Astrocyte (in vitro differentiated cells and primary cell): ENCODE measurements around the gene DLG3. TPM values are rescaled to one million over a fixed set of nuclear protein-coding genes. Genes with fewer than 3 reads are reported as not detected.

Source experiments
- DNase-seq: peaks from one replicate; pipeline ENCODE4 v3.0.0-alpha.2; 2010; ENCODE audit warnings: low read depth
- FAIRE-seq: peaks from 2 replicates; lab custom pipeline; 2011; peaks lifted over from hg19 to GRCh38; lab: Jason Lieb, UNC
- H2AFZ ChIP-seq: 2 replicates; pipeline ENCODE4 v1.6.0; 2012; ENCODE audit warnings: low read depth, low read length, inconsistent platforms
- H3K27ac ChIP-seq: 2 replicates; pipeline ENCODE4 v1.5.1; 2011; ENCODE audit warnings: low read depth, low read length, inconsistent platforms
- H3K27me3 ChIP-seq: 2 replicates; pipeline ENCODE4 v1.6.0; 2011; ENCODE audit warnings: low read length, inconsistent platforms; ENCODE audit not compliant: insufficient read depth
- H3K36me3 ChIP-seq: 2 replicates; pipeline ENCODE4 v1.5.1; 2011; ENCODE audit warnings: low read length, inconsistent platforms; ENCODE audit not compliant: insufficient read depth
- H3K4me1 ChIP-seq: 2 replicates; pipeline ENCODE4 v1.5.1; 2011; ENCODE audit warnings: low read length, inconsistent platforms; ENCODE audit not compliant: insufficient read depth
- H3K4me2 ChIP-seq: 2 replicates; pipeline ENCODE4 v1.6.0; 2012; ENCODE audit warnings: low read length, inconsistent platforms
- H3K4me3 ChIP-seq: 2 replicates; pipeline ENCODE4 v1.5.1; 2011; ENCODE audit warnings: low read depth, mild to moderate bottlenecking, low read length, inconsistent platforms; ENCODE audit not compliant: insufficient read depth
- H3K79me2 ChIP-seq: 2 replicates; pipeline ENCODE4 v1.6.0; 2012; ENCODE audit warnings: mild to moderate bottlenecking, low read length, inconsistent platforms; ENCODE audit not compliant: insufficient read depth
- H3K9ac ChIP-seq: 2 replicates; pipeline ENCODE4 v1.6.0; 2012; ENCODE audit warnings: mild to moderate bottlenecking, low read length, inconsistent platforms
- H3K9me3 ChIP-seq: 2 replicates; pipeline ENCODE4 v1.5.1; 2012; ENCODE audit warnings: low read depth, mild to moderate bottlenecking, low read length, inconsistent platforms; ENCODE audit not compliant: insufficient read depth
- H4K20me1 ChIP-seq: 2 replicates; pipeline ENCODE4 v1.6.0; 2012; ENCODE audit warnings: low read length, inconsistent platforms; ENCODE audit not compliant: insufficient read depth
- H3K27ac Mint-ChIP-seq: one replicate; pipeline ENCODE4 v1.8.0; 2021; ENCODE audit warnings: mild to moderate bottlenecking, mixed read lengths; ENCODE audit not compliant: unreplicated experiment
- H3K27me3 Mint-ChIP-seq: one replicate; pipeline ENCODE4 v1.8.0; 2021; ENCODE audit warnings: low read depth, mixed read lengths; ENCODE audit not compliant: unreplicated experiment
- H3K36me3 Mint-ChIP-seq: one replicate; pipeline ENCODE4 v1.8.0; 2021; ENCODE audit warnings: low read depth, mixed read lengths; ENCODE audit not compliant: unreplicated experiment
- H3K4me1 Mint-ChIP-seq: one replicate; pipeline ENCODE4 v1.8.0; 2021; ENCODE audit warnings: low read depth, mixed read lengths; ENCODE audit not compliant: unreplicated experiment
- H3K4me3 Mint-ChIP-seq: one replicate; pipeline ENCODE4 v1.8.0; 2021; ENCODE audit warnings: mild to moderate bottlenecking, moderate library complexity, mixed read lengths; ENCODE audit not compliant: unreplicated experiment
- H3K9me3 Mint-ChIP-seq: one replicate; pipeline ENCODE4 v1.8.0; 2021; ENCODE audit warnings: mild to moderate bottlenecking, mixed read lengths; ENCODE audit not compliant: unreplicated experiment
- EZH2 ChIP-seq: IDR thresholded peaks from 2 replicates; pipeline ENCODE4 v1.6.1; 2012; ENCODE audit warnings: mild to moderate bottlenecking, low read length, inconsistent platforms; ENCODE audit not compliant: insufficient read depth
- total RNA-seq: library from RNA; stranded (reverse); gene quantifications from 2 replicates; pipeline ENCODE4 v1.2.1, GENCODE V29; 2021
- TF ChIP-seq, protein P1 (sequence below): IDR thresholded peaks from 2 replicates; pipeline ENCODE4 v1.5.1; 2011; ENCODE audit warnings: low read depth, mild to moderate bottlenecking, inconsistent platforms, low read length, moderate library complexity; ENCODE audit not compliant: insufficient read depth

Gene DLG3
- total RNA-seq, 1 donor from 2014 or later: 15.2 TPM

DNA sequence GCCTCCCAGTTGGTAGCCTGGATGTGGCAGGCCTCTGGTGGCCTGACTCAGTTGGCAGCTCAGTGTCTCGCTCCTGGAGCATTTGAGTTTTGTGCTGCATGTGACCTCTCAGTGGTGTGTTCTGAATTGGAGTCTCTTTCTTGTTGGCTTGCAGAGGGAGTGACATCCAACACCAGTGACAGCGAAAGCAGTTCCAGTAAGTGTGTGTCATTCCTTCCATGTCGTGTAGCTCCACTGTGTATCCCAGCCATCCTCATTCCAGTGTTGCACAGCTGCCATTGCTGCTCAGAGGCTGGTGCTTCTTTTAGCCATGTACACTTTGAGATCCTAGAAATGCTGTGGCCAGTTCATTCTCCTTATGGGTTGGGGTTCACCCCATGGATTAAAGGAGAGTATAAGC is 52.4 kb downstream of the DLG3 start:
- Histone ChIP-seq H2AFZ (no peak overlapping the region), H3K9me3 (no peaks in the 10 kb centered on the region), H4K20me1 (no peaks in the 10 kb centered on the region), H3K9ac (no peak overlapping the region), H3K4me2 (no peak overlapping the region), H3K79me2 (no peaks in the 10 kb centered on the region), H3K4me1 (no peaks in the 10 kb centered on the region), H3K4me3 (no peak overlapping the region), H3K27ac (no peak overlapping the region), H3K36me3 (no peaks in the 10 kb centered on the region), H3K27me3 (no peaks in the 10 kb centered on the region)
- no peak for TF ChIP-seq EZH2
- TF ChIP-seq, protein P1, sequence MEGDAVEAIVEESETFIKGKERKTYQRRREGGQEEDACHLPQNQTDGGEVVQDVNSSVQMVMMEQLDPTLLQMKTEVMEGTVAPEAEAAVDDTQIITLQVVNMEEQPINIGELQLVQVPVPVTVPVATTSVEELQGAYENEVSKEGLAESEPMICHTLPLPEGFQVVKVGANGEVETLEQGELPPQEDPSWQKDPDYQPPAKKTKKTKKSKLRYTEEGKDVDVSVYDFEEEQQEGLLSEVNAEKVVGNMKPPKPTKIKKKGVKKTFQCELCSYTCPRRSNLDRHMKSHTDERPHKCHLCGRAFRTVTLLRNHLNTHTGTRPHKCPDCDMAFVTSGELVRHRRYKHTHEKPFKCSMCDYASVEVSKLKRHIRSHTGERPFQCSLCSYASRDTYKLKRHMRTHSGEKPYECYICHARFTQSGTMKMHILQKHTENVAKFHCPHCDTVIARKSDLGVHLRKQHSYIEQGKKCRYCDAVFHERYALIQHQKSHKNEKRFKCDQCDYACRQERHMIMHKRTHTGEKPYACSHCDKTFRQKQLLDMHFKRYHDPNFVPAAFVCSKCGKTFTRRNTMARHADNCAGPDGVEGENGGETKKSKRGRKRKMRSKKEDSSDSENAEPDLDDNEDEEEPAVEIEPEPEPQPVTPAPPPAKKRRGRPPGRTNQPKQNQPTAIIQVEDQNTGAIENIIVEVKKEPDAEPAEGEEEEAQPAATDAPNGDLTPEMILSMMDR: no peak
- no peak for DNase-seq
- Mint-ChIP-seq H3K27me3 (no peaks in the 10 kb centered on the region), H3K36me3 (peaks cover 15% of the 10 kb centered on the region), H3K4me3 (no peak overlapping the region), H3K27ac (no peak overlapping the region), H3K9me3 (no peaks in the 10 kb centered on the region), H3K4me1 (no peaks in the 10 kb centered on the region)
- no peak for FAIRE-seq

DNA sequence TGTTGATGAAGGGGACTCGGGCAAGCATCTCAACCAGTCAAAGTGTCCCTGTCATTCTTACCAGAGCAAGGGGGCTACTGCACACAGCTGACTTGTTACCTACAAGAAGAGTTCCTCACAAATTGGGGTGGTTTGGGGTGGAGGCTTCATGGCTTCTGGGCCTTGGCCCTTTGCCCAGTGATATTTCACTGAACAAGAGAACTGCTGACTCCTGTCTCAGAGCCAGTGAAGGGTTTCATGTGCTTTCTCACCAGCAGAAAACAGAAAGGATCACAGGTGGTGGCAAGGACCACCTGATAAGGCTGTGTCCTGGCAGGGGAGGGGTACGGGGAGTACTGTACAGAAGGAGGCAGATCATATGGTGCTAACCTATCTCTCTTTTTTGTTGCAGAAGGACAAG is 53.5 kb downstream of the DLG3 start:
- H3K9ac ChIP-seq: no peak overlapping the region
- no peak overlapping the region for H3K4me3 Mint-ChIP-seq
- H4K20me1 ChIP-seq: no peaks in the 10 kb centered on the region
- no peak for TF ChIP-seq EZH2
- H3K27me3 ChIP-seq: no peaks in the 10 kb centered on the region
- H3K4me1 ChIP-seq: no peaks in the 10 kb centered on the region
- no peak overlapping the region for H3K4me2 ChIP-seq
- H3K9me3 Mint-ChIP-seq: no peaks in the 10 kb centered on the region
- DNase-seq (no peak), FAIRE-seq (peak; percentile 47)
- no peaks in the 10 kb centered on the region for H3K9me3 ChIP-seq
- H3K27ac ChIP-seq: no peak overlapping the region
- no peak overlapping the region for H3K4me3 ChIP-seq
- H3K4me1 Mint-ChIP-seq: no peaks in the 10 kb centered on the region
- no peaks in the 10 kb centered on the region for H3K79me2 ChIP-seq
- H3K27ac Mint-ChIP-seq: no peak overlapping the region
- H3K36me3 Mint-ChIP-seq: peaks cover 15% of the 10 kb centered on the region
- no peaks in the 10 kb centered on the region for H3K27me3 Mint-ChIP-seq
- H2AFZ ChIP-seq: no peak overlapping the region
- no peaks in the 10 kb centered on the region for H3K36me3 ChIP-seq

DNA sequence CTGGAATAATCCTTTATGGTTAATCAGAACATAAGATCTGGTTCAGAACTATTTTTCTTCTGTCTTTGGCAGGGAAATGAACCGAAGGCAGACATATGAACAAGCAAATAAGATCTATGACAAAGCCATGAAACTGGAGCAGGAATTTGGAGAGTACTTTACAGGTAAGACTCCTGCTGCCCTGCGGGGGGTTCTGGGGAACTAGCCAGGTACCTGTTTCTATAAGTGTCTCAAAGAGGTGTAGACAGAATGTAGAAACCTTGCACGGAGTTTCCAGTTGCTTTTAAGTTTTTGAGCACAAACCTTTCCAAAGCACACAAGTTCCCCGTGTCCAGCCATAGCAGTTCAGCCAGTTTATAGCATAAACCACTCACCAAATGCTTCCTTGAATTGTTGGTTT is 56.2 kb downstream of the DLG3 start:
- H3K9ac ChIP-seq: no peak overlapping the region
- H3K36me3 ChIP-seq: no peaks in the 10 kb centered on the region
- H3K9me3 Mint-ChIP-seq: no peaks in the 10 kb centered on the region
- no peak for DNase-seq
- no peak overlapping the region for H3K27ac Mint-ChIP-seq
- H3K4me1 Mint-ChIP-seq: no peaks in the 10 kb centered on the region
- no peak overlapping the region for H2AFZ ChIP-seq
- no peak for FAIRE-seq
- H3K27me3 Mint-ChIP-seq: no peaks in the 10 kb centered on the region
- H3K4me2 ChIP-seq: no peak overlapping the region
- TF ChIP-seq, protein P1: no peak
- no peak for TF ChIP-seq EZH2
- no peaks in the 10 kb centered on the region for H3K27me3 ChIP-seq
- H3K79me2 ChIP-seq: no peaks in the 10 kb centered on the region
- H3K27ac ChIP-seq: no peak overlapping the region
- no peaks in the 10 kb centered on the region for H3K4me1 ChIP-seq
- H4K20me1 ChIP-seq: no peaks in the 10 kb centered on the region
- H3K9me3 ChIP-seq: no peaks in the 10 kb centered on the region
- H3K4me3 Mint-ChIP-seq: no peak overlapping the region
- peaks cover 5% of the 10 kb centered on the region for H3K36me3 Mint-ChIP-seq
- no peak overlapping the region for H3K4me3 ChIP-seq
